AG09309 (cell line): Measurements from ENCODE around the gene PRKACG.
"Not testable (repeated sequence)": the region's sequence is repeated elsewhere in the genome, so short reads cannot be mapped to it uniquely, and the experiment has no call there.

ENCODE experiments used
- DNase-seq: peaks from one replicate; pipeline ENCODE4 v3.0.0-alpha.2; 2010; ENCODE audit warnings: low read depth
- H3K4me3 ChIP-seq: 2 replicates; pipeline ENCODE4 v1.5.1; 2011; ENCODE audit warnings: mild to moderate bottlenecking, low read depth, low read length, moderate library complexity; ENCODE audit not compliant: control insufficient read depth
- TF ChIP-seq, protein P1 (sequence below): IDR thresholded peaks from 2 replicates; pipeline ENCODE4 v1.5.1; 2011; ENCODE audit warnings: mild to moderate bottlenecking, low read depth, low read length, inconsistent platforms; ENCODE audit not compliant: insufficient read depth, control insufficient read depth; ENCODE audit errors: missing control alignments

The PRKACG gene

GRCh38 chr9:68991457-68991856 is 22.5 kb downstream of the PRKACG start:
- no peak for DNase-seq

GRCh38 chr9:68986949-68987348 is 27.0 kb downstream of the PRKACG start:
- H3K4me3 ChIP-seq, DNase-seq: not testable (repeated sequence)

More at GRCh38 chr9:68991457-68991856, 22.5 kb downstream of the PRKACG start:
- H3K4me3 ChIP-seq: no peak overlapping the region
- TF ChIP-seq, protein P1, sequence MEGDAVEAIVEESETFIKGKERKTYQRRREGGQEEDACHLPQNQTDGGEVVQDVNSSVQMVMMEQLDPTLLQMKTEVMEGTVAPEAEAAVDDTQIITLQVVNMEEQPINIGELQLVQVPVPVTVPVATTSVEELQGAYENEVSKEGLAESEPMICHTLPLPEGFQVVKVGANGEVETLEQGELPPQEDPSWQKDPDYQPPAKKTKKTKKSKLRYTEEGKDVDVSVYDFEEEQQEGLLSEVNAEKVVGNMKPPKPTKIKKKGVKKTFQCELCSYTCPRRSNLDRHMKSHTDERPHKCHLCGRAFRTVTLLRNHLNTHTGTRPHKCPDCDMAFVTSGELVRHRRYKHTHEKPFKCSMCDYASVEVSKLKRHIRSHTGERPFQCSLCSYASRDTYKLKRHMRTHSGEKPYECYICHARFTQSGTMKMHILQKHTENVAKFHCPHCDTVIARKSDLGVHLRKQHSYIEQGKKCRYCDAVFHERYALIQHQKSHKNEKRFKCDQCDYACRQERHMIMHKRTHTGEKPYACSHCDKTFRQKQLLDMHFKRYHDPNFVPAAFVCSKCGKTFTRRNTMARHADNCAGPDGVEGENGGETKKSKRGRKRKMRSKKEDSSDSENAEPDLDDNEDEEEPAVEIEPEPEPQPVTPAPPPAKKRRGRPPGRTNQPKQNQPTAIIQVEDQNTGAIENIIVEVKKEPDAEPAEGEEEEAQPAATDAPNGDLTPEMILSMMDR: no peak

- H3K4me3 ChIP-seq: no peak overlapping the region
- TF ChIP-seq, protein P1: no peak
- DNase-seq: no peak
These were observed 30.1 kb downstream of the PRKACG start for GRCh38 chr9:68983522-68984424.

GRCh38 chr9:68983008-68983411 is 30.9 kb downstream of the PRKACG start:
- DNase-seq: no peak
- H3K4me3 ChIP-seq: no peak overlapping the region
- TF ChIP-seq, protein P1: no peak

DNA sequence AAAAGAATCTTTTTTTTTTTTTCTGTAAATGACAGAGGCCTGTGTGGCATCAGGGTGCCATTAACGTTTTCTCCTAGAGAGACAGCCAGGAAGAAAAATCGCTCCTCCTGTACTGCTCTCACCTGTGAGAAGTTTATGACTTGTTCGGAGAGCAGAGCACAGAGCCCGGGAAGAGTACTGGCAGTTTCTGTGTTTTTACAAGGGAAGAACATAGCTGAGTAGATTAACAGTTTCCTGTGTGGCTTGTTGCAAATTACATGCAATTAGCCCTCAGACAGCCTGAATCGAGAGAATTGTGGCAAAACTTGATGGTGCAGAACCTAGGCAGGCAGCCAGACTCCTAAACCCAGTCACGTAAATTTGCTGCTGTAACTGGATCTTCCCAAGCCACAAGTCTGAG is 32.1 kb downstream of the PRKACG start:
- DNase-seq: no peak

DNA sequence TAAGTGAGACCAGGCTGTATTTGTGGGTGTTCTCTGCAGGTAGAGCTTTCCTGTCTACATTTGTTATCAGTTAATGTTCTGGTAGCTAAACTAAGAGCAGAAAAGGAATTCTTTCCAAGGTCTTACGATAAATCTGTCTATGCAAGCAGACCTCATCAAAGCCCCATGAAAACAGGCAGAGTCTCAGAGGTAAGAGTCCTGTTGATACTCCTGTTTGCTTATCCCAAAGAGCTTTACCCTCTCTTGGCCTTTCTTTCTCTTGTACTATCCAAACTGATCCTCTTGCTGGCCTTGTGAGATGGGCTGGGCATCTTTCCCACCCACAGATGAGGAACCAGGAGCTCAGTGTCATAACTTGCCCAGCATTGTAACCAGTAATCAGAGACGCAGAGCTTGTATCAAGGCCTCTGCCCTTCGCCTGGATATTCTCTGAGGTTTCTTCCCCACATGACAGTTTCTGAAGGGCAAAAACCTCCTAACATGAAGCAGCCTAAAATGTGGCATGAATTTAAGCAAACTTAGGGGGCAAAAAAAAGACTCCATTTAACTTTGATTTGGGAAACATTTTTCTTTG is 33.5 kb downstream of the PRKACG start:
- H3K4me3 ChIP-seq: no peak overlapping the region
- TF ChIP-seq, protein P1: no peak
- no peak for DNase-seq

More for the DNA sequence above, 32.1 kb downstream of the PRKACG start:
- TF ChIP-seq, protein P1: no peak
- no peak overlapping the region for H3K4me3 ChIP-seq
